Ovary (tissue), 3 donors: ENCODE results near the gene KIF26B.

Experiments
- EP300 ChIP-seq: sonication (generic); formaldehyde crosslinking; IDR thresholded peaks from one replicate; pipeline ENCODE4 v1.6.1; 2017; ENCODE audit warnings: antibody characterized with exemption
- POLR2A ChIP-seq: fragments of 450-650 bp; IDR thresholded peaks from one replicate; pipeline ENCODE4 v1.6.1; 2017; ENCODE audit warnings: antibody characterized with exemption, mild to moderate bottlenecking, moderate library complexity
- TF ChIP-seq, protein P1 (sequence below), 3 donors: fragments of 450-650 bp in 2 of 3; fragments of 200-600 bp in 1 of 3; IDR thresholded peaks; one replicate each; pipeline versions ENCODE4 v1.5.1 to v1.8.0; 2016 to 2022; ENCODE audit warnings: antibody characterized with exemption in 3 of 3, mild to moderate bottlenecking in 1 of 3
- donor health status: DM: no; HTN: no; CAD: no.

DNA sequence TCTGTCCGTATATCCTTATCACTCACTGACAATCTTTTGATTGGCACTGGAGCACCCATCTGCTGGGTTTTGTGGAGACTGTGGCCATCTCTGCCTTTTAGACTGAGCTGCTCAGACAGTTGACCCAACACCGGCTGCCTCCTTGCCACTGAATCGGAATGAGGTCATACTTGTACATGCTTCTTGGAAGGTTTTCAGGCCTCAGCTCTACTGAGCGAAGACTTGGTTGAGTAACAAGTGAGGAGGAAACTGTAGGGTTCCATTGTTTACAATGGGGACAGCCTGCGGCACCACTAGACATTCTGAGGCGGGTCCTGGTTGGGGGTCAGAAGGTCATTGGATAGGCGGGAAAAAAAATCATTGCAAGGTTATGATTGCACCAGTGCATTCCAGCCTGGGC is 320.3 kb downstream of the KIF26B start:
- TF ChIP-seq, protein P1, sequence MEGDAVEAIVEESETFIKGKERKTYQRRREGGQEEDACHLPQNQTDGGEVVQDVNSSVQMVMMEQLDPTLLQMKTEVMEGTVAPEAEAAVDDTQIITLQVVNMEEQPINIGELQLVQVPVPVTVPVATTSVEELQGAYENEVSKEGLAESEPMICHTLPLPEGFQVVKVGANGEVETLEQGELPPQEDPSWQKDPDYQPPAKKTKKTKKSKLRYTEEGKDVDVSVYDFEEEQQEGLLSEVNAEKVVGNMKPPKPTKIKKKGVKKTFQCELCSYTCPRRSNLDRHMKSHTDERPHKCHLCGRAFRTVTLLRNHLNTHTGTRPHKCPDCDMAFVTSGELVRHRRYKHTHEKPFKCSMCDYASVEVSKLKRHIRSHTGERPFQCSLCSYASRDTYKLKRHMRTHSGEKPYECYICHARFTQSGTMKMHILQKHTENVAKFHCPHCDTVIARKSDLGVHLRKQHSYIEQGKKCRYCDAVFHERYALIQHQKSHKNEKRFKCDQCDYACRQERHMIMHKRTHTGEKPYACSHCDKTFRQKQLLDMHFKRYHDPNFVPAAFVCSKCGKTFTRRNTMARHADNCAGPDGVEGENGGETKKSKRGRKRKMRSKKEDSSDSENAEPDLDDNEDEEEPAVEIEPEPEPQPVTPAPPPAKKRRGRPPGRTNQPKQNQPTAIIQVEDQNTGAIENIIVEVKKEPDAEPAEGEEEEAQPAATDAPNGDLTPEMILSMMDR (IDR thresholded peaks at IDR 0.05), result no peak
- TF ChIP-seq EP300, result no peak
- TF ChIP-seq POLR2A, result no peak
